NCI-H2107 treated with DMSO at 0.1 percent for 48 hours (cell line): Measurements from ENCODE around the gene KRT80.
A peak's percentile ranks its signal among the peaks of the same experiment; 100 is the strongest.

Source experiments
- DNase-seq: peaks from one replicate; lab custom pipeline; 2025; ENCODE audit not compliant: unreplicated experiment; lab: John Stamatoyannopoulos, UW

KRT80 gene

GRCh38 chr12:52141875-52142274 is 49.9 kb downstream of the KRT80 start:
- DNase-seq = no peak

GRCh38 chr12:52141306-52141705 is 50.5 kb downstream of the KRT80 start:
- no peak for DNase-seq

- peak; percentile 85 for DNase-seq
Observed at GRCh38 chr12:52139579-52140062, 52.2 kb downstream of the KRT80 start.

GRCh38 chr12:52139147-52139546 is 52.7 kb downstream of the KRT80 start:
- DNase-seq = no peak

- DNase-seq = no peak
Observed at GRCh38 chr12:52137746-52138145, 54.1 kb downstream of the KRT80 start.

- no peak for DNase-seq
Observed at GRCh38 chr12:52132754-52133161, 59.1 kb downstream of the KRT80 start.

GRCh38 chr12:52130711-52131110 is 61.1 kb downstream of the KRT80 start:
- DNase-seq = peak; percentile 97

GRCh38 chr12:52127683-52128450 is 63.9 kb downstream of the KRT80 start:
- no peak for DNase-seq

- DNase-seq = no peak
Observed at GRCh38 chr12:52126605-52127578, 64.9 kb downstream of the KRT80 start.

- no peak for DNase-seq
Observed at GRCh38 chr12:52126050-52126604, 65.7 kb downstream of the KRT80 start.

GRCh38 chr12:52125476-52125900 is 66.3 kb downstream of the KRT80 start:
- DNase-seq = peak; percentile 92

GRCh38 chr12:52123487-52124186 is 68.2 kb downstream of the KRT80 start:
- no peak for DNase-seq

GRCh38 chr12:52122904-52123303 is 68.9 kb downstream of the KRT80 start:
- no peak for DNase-seq

GRCh38 chr12:52122540-52122871 is 69.3 kb downstream of the KRT80 start:
- DNase-seq = no peak

GRCh38 chr12:52121824-52122539 is 69.8 kb downstream of the KRT80 start:
- DNase-seq = peak; percentile 60

- no peak for DNase-seq
Observed at GRCh38 chr12:52120951-52121823, 70.6 kb downstream of the KRT80 start.

- DNase-seq = peak; percentile 87
Observed at GRCh38 chr12:52119398-52120254, 72.2 kb downstream of the KRT80 start.
